ENCODE measurements around the gene EPPIN. TPM values are rescaled to one million over a fixed set of nuclear protein-coding genes. Genes with fewer than 3 reads are reported as not detected.

Gene EPPIN
- total and polyA plus RNA-seq, 2 donors (not counting 1 experiment from before 2014, with no cell fraction given), result not detected

DNA sequence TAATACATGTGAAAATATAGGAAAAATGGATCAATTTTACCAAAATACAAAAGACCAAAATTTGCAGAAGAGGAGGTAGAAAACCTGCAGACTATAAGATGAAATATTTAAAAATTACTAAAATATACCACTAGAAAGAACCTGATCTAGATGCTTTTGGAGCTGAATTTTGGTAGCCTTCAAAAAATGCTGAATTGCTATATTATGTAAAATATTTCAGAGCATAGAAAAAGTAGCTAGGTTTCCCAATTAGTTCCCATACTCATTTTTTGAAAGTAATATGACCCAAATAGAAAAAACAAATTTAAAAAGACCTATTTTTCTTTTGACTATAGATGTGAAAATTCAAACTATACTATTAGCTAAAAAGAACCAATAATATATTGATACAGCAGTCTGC is 3.6 kb upstream of the EPPIN start:
- no peaks in the 10 kb centered on the region for H3K36me3 ChIP-seq (ENCODE audit: control insufficient read depth, insufficient read depth, low read length)

DNA sequence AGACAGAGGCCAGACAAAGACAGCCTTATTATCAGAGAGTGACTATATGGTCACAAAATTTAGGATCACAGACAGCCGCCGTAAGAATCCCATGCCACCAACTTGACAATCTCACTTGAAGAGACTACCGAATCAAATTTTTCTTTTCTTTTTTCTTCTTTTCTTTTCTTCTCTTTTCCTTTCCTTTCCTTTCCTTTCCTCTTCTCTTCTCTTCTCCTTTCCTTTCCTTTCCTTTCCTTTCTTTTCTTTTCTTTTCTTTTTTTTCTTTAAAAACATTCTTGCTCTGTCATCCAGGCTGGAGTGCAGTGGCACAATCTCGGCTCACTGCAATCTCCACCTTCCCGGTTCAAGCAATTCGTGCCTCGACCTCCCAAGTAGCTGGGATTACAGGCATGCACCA is 1.2 kb upstream of the EPPIN start:
- no peak overlapping the region for H3K9ac ChIP-seq (ENCODE audit: insufficient read depth, low read length)
- H3K36me3 ChIP-seq (ENCODE audit: control insufficient read depth, insufficient read depth, low read length), result no peaks in the 10 kb centered on the region
- H3K4me2 ChIP-seq (ENCODE audit: extremely low read depth, insufficient read depth, low read length), result no peak overlapping the region
- H3K4me1 ChIP-seq (ENCODE audit: control insufficient read depth, extremely low read depth, insufficient read depth, low read length), result no peaks in the 10 kb centered on the region
- H2AFZ ChIP-seq (ENCODE audit: low read length), result no peak overlapping the region
- H4K20me1 ChIP-seq (ENCODE audit: control insufficient read depth, extremely low read depth, insufficient read depth, low read length), result no peaks in the 10 kb centered on the region
- no peaks in the 10 kb centered on the region for H3K9me3 ChIP-seq (ENCODE audit: control insufficient read depth, insufficient read depth, low read depth, low read length)
- no peak for DNase-seq (ENCODE audit: low read depth in 2 of 2)
- TF ChIP-seq CTCF (conservative IDR thresholded peaks at IDR 0.05 in 1 of 2, IDR thresholded peaks at IDR 0.05 in 1 of 2; ENCODE audit: low read depth in 1 of 2, low read length in 2 of 2) (no peak), EZH2 (IDR thresholded peaks at IDR 0.05; ENCODE audit: low read length, missing control alignments) (no peak)
- no peaks in the 10 kb centered on the region for H3K27me3 ChIP-seq (ENCODE audit: control insufficient read depth, insufficient read depth, low read length)
- H3K27ac ChIP-seq (ENCODE audit: insufficient read depth, low read length), result no peak overlapping the region
- H3K4me3 ChIP-seq (replicated peaks in 1 of 4; ENCODE audit: control extremely low read depth in 1 of 4, insufficient read depth in 1 of 4, low read depth in 3 of 4, low read length in 4 of 4), result no peak overlapping the region
- H3K79me2 ChIP-seq (ENCODE audit: control insufficient read depth, insufficient read depth, low read length), result no peaks in the 10 kb centered on the region

More for the DNA sequence above, 3.6 kb upstream of the EPPIN start:
- Histone ChIP-seq H3K4me1 (ENCODE audit: control insufficient read depth, extremely low read depth, insufficient read depth, low read length) (no peaks in the 10 kb centered on the region), H3K27me3 (ENCODE audit: control insufficient read depth, insufficient read depth, low read length) (no peaks in the 10 kb centered on the region), H3K4me3 (replicated peaks in 1 of 4; ENCODE audit: control extremely low read depth in 1 of 4, insufficient read depth in 1 of 4, low read depth in 3 of 4, low read length in 4 of 4) (no peak overlapping the region), H3K4me2 (ENCODE audit: extremely low read depth, insufficient read depth, low read length) (no peak overlapping the region), H3K9ac (ENCODE audit: insufficient read depth, low read length) (no peak overlapping the region), H3K79me2 (ENCODE audit: control insufficient read depth, insufficient read depth, low read length) (no peaks in the 10 kb centered on the region), H2AFZ (ENCODE audit: low read length) (no peak overlapping the region), H3K27ac (ENCODE audit: insufficient read depth, low read length) (no peak overlapping the region), H4K20me1 (ENCODE audit: control insufficient read depth, extremely low read depth, insufficient read depth, low read length) (no peaks in the 10 kb centered on the region), H3K9me3 (ENCODE audit: control insufficient read depth, insufficient read depth, low read depth, low read length) (no peaks in the 10 kb centered on the region)
- DNase-seq (ENCODE audit: low read depth in 2 of 2), result no peak
- TF ChIP-seq CTCF (conservative IDR thresholded peaks at IDR 0.05 in 1 of 2, IDR thresholded peaks at IDR 0.05 in 1 of 2; ENCODE audit: low read depth in 1 of 2, low read length in 2 of 2) (no peak), EZH2 (IDR thresholded peaks at IDR 0.05; ENCODE audit: low read length, missing control alignments) (no peak)

DNA sequence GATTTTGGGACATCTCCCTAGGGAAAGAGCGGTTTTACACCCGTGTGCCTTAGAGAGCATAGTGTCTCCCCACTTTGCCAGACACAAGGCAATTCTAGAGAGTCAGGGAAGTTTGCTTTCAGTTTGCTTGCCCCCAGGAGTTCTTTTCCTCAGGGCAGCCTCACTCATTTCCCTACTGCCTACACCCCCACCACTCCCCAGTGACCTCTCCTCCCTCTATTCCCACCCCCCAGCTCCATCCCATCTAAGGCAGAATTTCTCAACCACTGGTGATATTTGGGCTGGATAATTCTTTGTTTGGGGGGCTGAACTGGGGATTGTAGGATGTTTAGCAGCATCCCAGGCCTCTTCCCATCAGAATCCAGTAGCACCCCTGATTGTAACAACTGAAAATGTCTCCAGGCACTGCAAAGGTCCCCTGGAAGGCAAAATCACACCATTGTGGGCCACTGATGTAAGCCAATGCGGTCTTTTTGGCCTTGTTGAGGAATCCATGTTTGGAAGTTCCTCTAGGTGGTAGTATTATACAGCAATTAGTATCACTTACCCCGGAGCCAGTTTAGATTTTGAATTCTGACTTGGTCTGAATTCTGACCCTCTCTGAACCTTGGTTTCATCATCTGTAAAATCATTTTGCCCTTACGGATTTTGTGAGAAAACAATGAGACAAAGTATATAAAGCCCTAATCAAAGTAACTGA is 1.3 kb downstream of the EPPIN start:
- no peak overlapping the region for H3K9ac ChIP-seq (ENCODE audit: insufficient read depth, low read length)
- H3K9me3 ChIP-seq (ENCODE audit: control insufficient read depth, insufficient read depth, low read depth, low read length), result no peaks in the 10 kb centered on the region
- no peaks in the 10 kb centered on the region for H3K36me3 ChIP-seq (ENCODE audit: control insufficient read depth, insufficient read depth, low read length)
- no peak for TF ChIP-seq EZH2 (IDR thresholded peaks at IDR 0.05; ENCODE audit: low read length, missing control alignments)
- peak; percentile 33 to 35 for TF ChIP-seq CTCF (conservative IDR thresholded peaks at IDR 0.05 in 1 of 2, IDR thresholded peaks at IDR 0.05 in 1 of 2; ENCODE audit: low read depth in 1 of 2, low read length in 2 of 2)
- H3K4me1 ChIP-seq (ENCODE audit: control insufficient read depth, extremely low read depth, insufficient read depth, low read length), result no peaks in the 10 kb centered on the region
- no peak overlapping the region for H3K27ac ChIP-seq (ENCODE audit: insufficient read depth, low read length)
- H3K4me2 ChIP-seq (ENCODE audit: extremely low read depth, insufficient read depth, low read length), result no peak overlapping the region
- H2AFZ ChIP-seq (ENCODE audit: low read length), result no peak overlapping the region
- no peaks in the 10 kb centered on the region for H3K27me3 ChIP-seq (ENCODE audit: control insufficient read depth, insufficient read depth, low read length)
- no peak overlapping the region for H3K4me3 ChIP-seq (replicated peaks in 1 of 4; ENCODE audit: control extremely low read depth in 1 of 4, insufficient read depth in 1 of 4, low read depth in 3 of 4, low read length in 4 of 4)
- no peaks in the 10 kb centered on the region for H3K79me2 ChIP-seq (ENCODE audit: control insufficient read depth, insufficient read depth, low read length)
- peak; percentile 26 to 48 for DNase-seq (ENCODE audit: low read depth in 2 of 2)
- no peaks in the 10 kb centered on the region for H4K20me1 ChIP-seq (ENCODE audit: control insufficient read depth, extremely low read depth, insufficient read depth, low read length)

Data from fibroblast of lung (primary cell).